SU-DHL-6 (cell line): ENCODE results near the gene MS4A18.

ENCODE experiments used
- H2AFZ ChIP-seq: fragments of 200-600 bp; sonication (generic); 2 replicates; pipeline ENCODE4 v1.6.1; 2014; ENCODE audit warnings: low read depth, mild to moderate bottlenecking, moderate library complexity, mixed read lengths, antibody characterized with exemption, low read length; ENCODE audit not compliant: severe bottlenecking
- H3F3A ChIP-seq: fragments of 200-600 bp; shearing (Covaris generic); 2 replicates; pipeline ENCODE4 v1.6.0; 2016; ENCODE audit warnings: antibody characterized with exemption, mild to moderate bottlenecking; ENCODE audit not compliant: insufficient read depth
- H3K27ac ChIP-seq: fragments of 200-600 bp; sonication (generic); 2 replicates; pipeline ENCODE4 v1.5.1; 2016; ENCODE audit warnings: low read depth, mild to moderate bottlenecking, low read length, moderate library complexity, mixed read lengths
- H3K27me3 ChIP-seq: fragments of 200-600 bp; sonication (generic), shearing (Covaris generic); 2 replicates; pipeline ENCODE4 v1.6.0; 2014; ENCODE audit warnings: mild to moderate bottlenecking, low read length
- H3K36me3 ChIP-seq: fragments of 200-600 bp; sonication (generic); 2 replicates; pipeline ENCODE4 v1.6.1; 2014; ENCODE audit warnings: mild to moderate bottlenecking, low read length, mixed read lengths
- H3K4me2 ChIP-seq: fragments of 300-600, 200-600 bp; shearing (Covaris generic), sonication (generic); 2 replicates; pipeline ENCODE4 v1.6.0; 2014; ENCODE audit warnings: low read length, low read depth, mild to moderate bottlenecking; ENCODE audit not compliant: poor library complexity, severe bottlenecking
- H3K4me3 ChIP-seq: fragments of 200-600 bp; sonication (generic); 2 replicates; pipeline ENCODE4 v1.5.1; 2014; ENCODE audit warnings: antibody characterized with exemption, low read length, mild to moderate bottlenecking, mixed read lengths; ENCODE audit not compliant: insufficient read depth, poor library complexity, severe bottlenecking
- H3K79me2 ChIP-seq: fragments of 200-600 bp; sonication (generic); 2 replicates; pipeline ENCODE4 v1.6.1; 2014; ENCODE audit warnings: mild to moderate bottlenecking, low read length, moderate library complexity; ENCODE audit not compliant: insufficient read depth
- H3K9ac ChIP-seq: fragments of 200-600 bp; sonication (generic); 2 replicates; pipeline ENCODE4 v1.7.0; 2014; ENCODE audit warnings: mild to moderate bottlenecking, low read length
- H3K9me2 ChIP-seq: fragments of 200-600 bp; sonication (generic); replicated peaks from 2 replicates; pipeline ENCODE4 v1.6.1; 2014; ENCODE audit warnings: low read length; ENCODE audit not compliant: insufficient read depth
- H3K9me3 ChIP-seq: fragments of 200-600 bp; sonication (generic); 2 replicates; pipeline ENCODE4 v1.6.1; 2014; ENCODE audit warnings: low read length, mixed read lengths; ENCODE audit not compliant: insufficient read depth
- H4K20me1 ChIP-seq: fragments of 200-600 bp; sonication (generic); 2 replicates; pipeline ENCODE4 v1.6.1; 2014; ENCODE audit warnings: low read depth, mild to moderate bottlenecking, antibody characterized with exemption, low read length, moderate library complexity, mixed read lengths
- EZH2phosphoT487 ChIP-seq: fragments of 200-600 bp; sonication (generic), shearing (Covaris generic); conservative IDR thresholded peaks from 2 replicates; pipeline ENCODE4 v1.6.1; 2018; ENCODE audit warnings: mild to moderate bottlenecking, antibody characterized with exemption, low read length, moderate library complexity, mixed read lengths
- TF ChIP-seq, protein P1 (sequence below): fragments of 200-600 bp; sonication (generic); IDR thresholded peaks from one replicate; pipeline ENCODE4 v1.5.1; 2017; ENCODE audit warnings: antibody characterized with exemption, mild to moderate bottlenecking, low read length, moderate library complexity; ENCODE audit not compliant: insufficient read depth, poor library complexity, severe bottlenecking

Gene MS4A18

DNA sequence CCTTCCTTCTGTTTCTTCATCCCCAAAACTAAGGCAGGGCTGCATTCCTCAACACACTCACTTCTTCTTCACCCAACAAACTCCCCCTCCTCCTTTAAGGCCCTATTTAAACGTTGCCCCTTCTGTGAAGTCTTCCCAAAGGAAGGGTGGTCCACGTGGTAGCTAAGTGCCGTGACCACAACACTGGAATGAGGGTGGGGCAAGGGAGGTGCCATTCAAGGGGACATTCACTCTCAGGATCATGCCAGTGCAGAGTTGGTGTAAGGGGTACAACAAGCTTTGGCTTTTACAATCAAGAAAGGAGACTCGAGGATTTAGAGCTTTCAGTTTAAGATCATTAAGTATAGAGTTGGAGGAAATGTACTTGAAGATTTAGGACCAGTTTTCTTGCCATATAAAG is 52.6 kb downstream of the MS4A18 start:
- Histone ChIP-seq H3F3A (no peaks in the 10 kb centered on the region), H3K4me2 (no peak overlapping the region), H3K79me2 (no peaks in the 10 kb centered on the region), H4K20me1 (no peaks in the 10 kb centered on the region), H3K27ac (no peak overlapping the region), H3K9ac (no peak overlapping the region), H3K36me3 (no peaks in the 10 kb centered on the region), H3K27me3 (no peaks in the 10 kb centered on the region), H2AFZ (no peak overlapping the region), H3K9me3 (no peaks in the 10 kb centered on the region), H3K9me2 (no peaks in the 10 kb centered on the region), H3K4me3 (no peak overlapping the region)
- TF ChIP-seq EZH2phosphoT487: no peak
- TF ChIP-seq, protein P1, sequence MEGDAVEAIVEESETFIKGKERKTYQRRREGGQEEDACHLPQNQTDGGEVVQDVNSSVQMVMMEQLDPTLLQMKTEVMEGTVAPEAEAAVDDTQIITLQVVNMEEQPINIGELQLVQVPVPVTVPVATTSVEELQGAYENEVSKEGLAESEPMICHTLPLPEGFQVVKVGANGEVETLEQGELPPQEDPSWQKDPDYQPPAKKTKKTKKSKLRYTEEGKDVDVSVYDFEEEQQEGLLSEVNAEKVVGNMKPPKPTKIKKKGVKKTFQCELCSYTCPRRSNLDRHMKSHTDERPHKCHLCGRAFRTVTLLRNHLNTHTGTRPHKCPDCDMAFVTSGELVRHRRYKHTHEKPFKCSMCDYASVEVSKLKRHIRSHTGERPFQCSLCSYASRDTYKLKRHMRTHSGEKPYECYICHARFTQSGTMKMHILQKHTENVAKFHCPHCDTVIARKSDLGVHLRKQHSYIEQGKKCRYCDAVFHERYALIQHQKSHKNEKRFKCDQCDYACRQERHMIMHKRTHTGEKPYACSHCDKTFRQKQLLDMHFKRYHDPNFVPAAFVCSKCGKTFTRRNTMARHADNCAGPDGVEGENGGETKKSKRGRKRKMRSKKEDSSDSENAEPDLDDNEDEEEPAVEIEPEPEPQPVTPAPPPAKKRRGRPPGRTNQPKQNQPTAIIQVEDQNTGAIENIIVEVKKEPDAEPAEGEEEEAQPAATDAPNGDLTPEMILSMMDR: no peak

DNA sequence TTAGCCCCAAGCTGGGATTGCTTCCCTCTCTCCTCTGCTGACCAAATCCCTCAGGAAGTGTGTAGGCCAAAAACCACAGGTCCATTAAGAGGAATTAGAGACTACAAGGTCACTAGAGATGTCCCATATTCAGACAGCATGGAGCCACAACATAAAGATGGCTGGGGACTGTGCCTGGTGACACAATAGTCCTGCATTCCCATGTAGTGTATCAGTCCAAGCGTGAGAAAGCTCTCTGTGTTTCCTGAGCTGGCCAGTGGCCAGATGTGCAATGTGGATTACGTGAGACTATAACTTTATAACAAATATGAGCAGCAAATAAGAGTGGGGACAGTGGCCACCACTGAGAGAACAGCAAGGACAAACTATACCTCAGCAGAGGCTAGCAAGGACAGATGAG is 53.1 kb downstream of the MS4A18 start:
- no peaks in the 10 kb centered on the region for H3K9me2 ChIP-seq
- H3K9ac ChIP-seq: no peak overlapping the region
- no peak overlapping the region for H3K4me3 ChIP-seq
- H2AFZ ChIP-seq: no peak overlapping the region
- no peaks in the 10 kb centered on the region for H3K9me3 ChIP-seq
- no peaks in the 10 kb centered on the region for H3K79me2 ChIP-seq
- TF ChIP-seq EZH2phosphoT487: no peak
- TF ChIP-seq, protein P1: no peak
- no peaks in the 10 kb centered on the region for H3K27me3 ChIP-seq
- no peaks in the 10 kb centered on the region for H4K20me1 ChIP-seq
- H3K36me3 ChIP-seq: no peaks in the 10 kb centered on the region
- no peak overlapping the region for H3K27ac ChIP-seq
- H3K4me2 ChIP-seq: no peak overlapping the region
- no peaks in the 10 kb centered on the region for H3F3A ChIP-seq

DNA sequence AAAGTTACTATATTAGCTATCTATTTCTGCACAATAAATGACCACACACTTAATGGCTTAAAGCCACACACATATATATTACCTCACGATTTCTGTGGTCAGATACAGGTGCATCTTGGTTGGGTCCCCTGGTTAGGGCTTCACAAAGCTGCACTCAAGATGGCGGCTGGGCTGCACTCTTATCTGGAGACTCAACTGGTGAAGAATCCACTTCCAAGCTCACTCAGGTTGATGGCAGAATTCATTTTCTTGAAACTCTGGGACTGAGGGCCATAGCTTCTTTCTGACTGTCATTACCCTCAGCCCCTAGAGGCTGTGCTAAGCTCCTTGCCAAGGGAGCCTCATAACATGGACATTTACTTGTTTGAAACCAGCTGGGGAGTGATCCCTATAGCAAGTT is 55.5 kb downstream of the MS4A18 start:
- Histone ChIP-seq H2AFZ (no peak overlapping the region), H4K20me1 (no peaks in the 10 kb centered on the region), H3K9me3 (no peaks in the 10 kb centered on the region), H3K9me2 (no peaks in the 10 kb centered on the region), H3K27ac (no peak overlapping the region), H3K9ac (no peak overlapping the region), H3K79me2 (no peaks in the 10 kb centered on the region), H3K36me3 (no peaks in the 10 kb centered on the region), H3F3A (no peaks in the 10 kb centered on the region), H3K4me3 (no peak overlapping the region), H3K27me3 (no peaks in the 10 kb centered on the region), H3K4me2 (no peak overlapping the region)
- TF ChIP-seq, protein P1: no peak
- TF ChIP-seq EZH2phosphoT487: no peak
